T-cell (primary cell): ENCODE measurements around the gene TMC2. TPM values are rescaled to one million over a fixed set of nuclear protein-coding genes. Genes with fewer than 3 reads are reported as not detected.

ENCODE experiments used
- ATAC-seq, 4 experiments: fragments of 200-7000 bp in 3 of 4; fragments of 150-1000 bp in 1 of 4; cut with Tn5 transposase; replicated peaks in 1 of 4; 1 replicate in 3 of 4; 2 replicates in 1 of 4; pipeline ENCODE4 v1.10.0; 2021; ENCODE audit warnings: moderate library complexity in 3 of 4, mild to moderate bottlenecking in 2 of 4, moderate number of reproducible peaks in 1 of 4
- CTCF ChIA-PET, 2 donors: fragments of 300-600 bp; sonication (Branson Sonifier 250); formaldehyde crosslinking; loops; one replicate each; lab custom pipeline; 2022; ENCODE audit warnings: antibody characterized with exemption in 2 of 2; lab: Charles Lee
- POLR2A ChIA-PET, 2 donors: fragments of 300-600 bp; sonication (Branson Sonifier 250); formaldehyde crosslinking; loops; one replicate each; lab custom pipeline; 2022; ENCODE audit warnings: antibody characterized with exemption in 2 of 2; lab: Charles Lee
- DNase-seq, 35 experiments: peaks; one replicate each; pipeline versions ENCODE4 v3.0.0 to v3.0.0-alpha.2; 2013 to 2023
- H3K27ac ChIP-seq: one replicate; pipeline ENCODE4 v1.5.1; 2013; ENCODE audit warnings: low read length
- H3K27me3 ChIP-seq, 2 experiments: replicated peaks in 1 of 2; 1 replicate in 1 of 2; 2 replicates in 1 of 2; pipeline versions ENCODE4 v1.6.1 to v1.7.0; 2013; ENCODE audit warnings: low read length in 1 of 2, mixed read lengths in 1 of 2; ENCODE audit not compliant: control insufficient read depth in 2 of 2, insufficient read depth in 2 of 2; ENCODE audit errors: extremely low read depth in 1 of 2
- H3K36me3 ChIP-seq, 2 donors: 1 replicate in 1 of 2; 2 replicates in 1 of 2; pipeline versions ENCODE4 v1.6.1 to v1.7.0; 2013; ENCODE audit warnings: low read length in 1 of 2; ENCODE audit not compliant: control insufficient read depth in 2 of 2, insufficient read depth in 1 of 2; ENCODE audit errors: extremely low read depth in 1 of 2
- H3K4me1 ChIP-seq, 2 experiments: 1 replicate in 1 of 2; 2 replicates in 1 of 2; pipeline versions ENCODE4 v1.6.1 to v1.7.0; 2013; ENCODE audit warnings: low read length in 2 of 2, mixed read lengths in 1 of 2; ENCODE audit not compliant: insufficient read depth in 2 of 2, control insufficient read depth in 1 of 2; ENCODE audit errors: extremely low read depth in 1 of 2
- H3K4me3 ChIP-seq, 2 donors: 1 replicate in 1 of 2; 2 replicates in 1 of 2; pipeline versions ENCODE4 v1.5.1 to v1.7.0; 2013; ENCODE audit warnings: mild to moderate bottlenecking in 2 of 2, low read length in 1 of 2, moderate library complexity in 1 of 2; ENCODE audit not compliant: control insufficient read depth in 1 of 2; ENCODE audit errors: extremely low read depth in 1 of 2
- H3K9me3 ChIP-seq: 2 replicates; pipeline ENCODE4 v1.7.0; 2013
- H3K27ac Mint-ChIP-seq, 2 donors: one replicate each; pipeline ENCODE4 v1.8.0; 2020 to 2021; ENCODE audit warnings: mild to moderate bottlenecking in 2 of 2, mixed read lengths in 2 of 2
- H3K27me3 Mint-ChIP-seq, 2 donors: one replicate each; pipeline ENCODE4 v1.8.0; 2021 to 2022; ENCODE audit warnings: mixed read lengths in 2 of 2
- H3K36me3 Mint-ChIP-seq: one replicate; pipeline ENCODE4 v1.8.0; 2021; ENCODE audit warnings: mixed read lengths
- H3K4me1 Mint-ChIP-seq, 3 donors: one replicate each; pipeline ENCODE4 v1.8.0; 2020 to 2022; ENCODE audit warnings: mixed read lengths in 3 of 3, mild to moderate bottlenecking in 1 of 3
- H3K4me3 Mint-ChIP-seq, 3 donors: one replicate each; pipeline ENCODE4 v1.8.0; 2020 to 2022; ENCODE audit warnings: mild to moderate bottlenecking in 3 of 3, mixed read lengths in 3 of 3, moderate library complexity in 3 of 3
- H3K9me3 Mint-ChIP-seq, 3 donors: one replicate each; pipeline ENCODE4 v1.8.0; 2020 to 2022; ENCODE audit warnings: mixed read lengths in 3 of 3
- WGBS: methylation state at CpG from one replicate; pipeline ENCODE4 v1.1.5; 2013; ENCODE audit warnings: missing lambda C conversion rate; ENCODE audit not compliant: insufficient coverage; 5-methylcytosine and 5-hydroxymethylcytosine counted together
- total RNA-seq, 35 experiments: library from RNA in 6 of 35; stranded (reverse) in 6 of 35; fragments of 120-200 nt in 1 of 35; gene quantifications; one replicate each; pipeline versions ENCODE4 v1.2.1 to v1.2.4 and lab custom pipeline; 2013 to 2026

Gene TMC2
- total RNA-seq, 5 donors from 2014 or later (not counting 1 experiment from before 2014, with no cell fraction given): not detected

DNA sequence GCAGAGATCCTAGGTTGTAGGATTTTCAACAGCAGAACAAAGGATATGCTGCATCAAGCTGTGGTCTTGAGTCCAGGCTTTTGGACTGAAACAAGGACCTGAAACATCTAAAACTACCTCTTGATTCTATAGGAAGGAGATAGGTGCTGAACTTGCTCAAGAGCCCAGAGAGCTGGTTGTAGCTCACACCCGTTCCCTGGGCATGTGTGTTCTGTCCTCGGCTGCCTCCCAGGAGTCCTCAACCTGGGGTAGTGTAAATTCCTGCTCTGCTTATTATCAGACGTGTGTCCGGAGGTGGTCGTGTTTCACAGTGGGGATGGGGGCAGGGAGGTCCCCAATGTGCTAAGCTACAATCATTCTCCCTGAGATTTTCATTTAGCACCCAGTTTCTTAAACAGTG, 120.9 kb downstream of the TMC2 start:
- no peak overlapping the region for H3K27ac ChIP-seq
- ATAC-seq: no peak
- Mint-ChIP-seq H3K9me3 (no peaks in the 10 kb centered on the region), H3K4me1 (peaks cover 29 to 42% (median 38%) of the 10 kb centered on the region in 3 donors), H3K36me3 (peaks cover 75% of the 10 kb centered on the region), H3K4me3 (no peak overlapping the region), H3K27me3 (no peaks in the 10 kb centered on the region), H3K27ac (no peak overlapping the region)
- no peaks in the 10 kb centered on the region for H3K27me3 ChIP-seq
- no peaks in the 10 kb centered on the region for H3K9me3 ChIP-seq
- WGBS: no CpG with 5 or more reads among the region's 5 CpGs
- no peak for DNase-seq
- CTCF ChIA-PET: no interaction called here
- peaks cover 9 to 23% of the 10 kb centered on the region in 2 experiments for H3K4me1 ChIP-seq
- POLR2A ChIA-PET: no interaction called here
- no peak overlapping the region for H3K4me3 ChIP-seq
- H3K36me3 ChIP-seq: peaks cover 48 to 81% of the 10 kb centered on the region in 2 donors

DNA sequence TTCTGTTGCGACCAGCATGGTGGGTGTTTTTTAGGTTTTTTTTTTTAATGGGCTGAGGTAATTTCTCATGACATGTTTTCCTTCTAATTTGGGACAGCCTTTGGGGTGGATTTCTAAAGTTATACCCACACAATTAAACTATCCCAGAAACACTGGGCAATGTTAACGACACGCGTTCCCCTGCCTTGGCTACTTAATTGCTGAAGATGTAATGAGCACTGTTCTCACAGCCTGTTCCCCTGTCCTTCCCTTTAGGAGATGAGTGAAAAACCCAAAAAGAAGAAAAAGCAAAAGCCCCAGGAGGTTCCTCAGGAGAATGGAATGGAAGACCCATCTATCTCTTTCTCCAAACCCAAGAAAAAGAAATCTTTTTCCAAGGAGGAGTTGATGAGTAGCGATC, 121.3 kb downstream of the TMC2 start:
- H3K27ac Mint-ChIP-seq: no peak overlapping the region
- ATAC-seq (no peak), DNase-seq (no peak)
- no peaks in the 10 kb centered on the region for H3K9me3 Mint-ChIP-seq
- H3K36me3 Mint-ChIP-seq: peaks cover 77% of the 10 kb centered on the region
- Histone ChIP-seq H3K4me1 (peaks cover 9 to 23% of the 10 kb centered on the region in 2 experiments), H3K36me3 (peaks cover 48 to 83% of the 10 kb centered on the region in 2 donors), H3K9me3 (no peaks in the 10 kb centered on the region), H3K4me3 (no peak overlapping the region), H3K27ac (no peak overlapping the region), H3K27me3 (no peaks in the 10 kb centered on the region)
- peaks cover 31 to 44% (median 38%) of the 10 kb centered on the region in 3 donors for H3K4me1 Mint-ChIP-seq
- WGBS: no CpG with 5 or more reads among the region's 5 CpGs
- ChIA-PET CTCF (no interaction called here), POLR2A (no interaction called here)
- H3K4me3 Mint-ChIP-seq: no peak overlapping the region
- H3K27me3 Mint-ChIP-seq: no peaks in the 10 kb centered on the region

DNA sequence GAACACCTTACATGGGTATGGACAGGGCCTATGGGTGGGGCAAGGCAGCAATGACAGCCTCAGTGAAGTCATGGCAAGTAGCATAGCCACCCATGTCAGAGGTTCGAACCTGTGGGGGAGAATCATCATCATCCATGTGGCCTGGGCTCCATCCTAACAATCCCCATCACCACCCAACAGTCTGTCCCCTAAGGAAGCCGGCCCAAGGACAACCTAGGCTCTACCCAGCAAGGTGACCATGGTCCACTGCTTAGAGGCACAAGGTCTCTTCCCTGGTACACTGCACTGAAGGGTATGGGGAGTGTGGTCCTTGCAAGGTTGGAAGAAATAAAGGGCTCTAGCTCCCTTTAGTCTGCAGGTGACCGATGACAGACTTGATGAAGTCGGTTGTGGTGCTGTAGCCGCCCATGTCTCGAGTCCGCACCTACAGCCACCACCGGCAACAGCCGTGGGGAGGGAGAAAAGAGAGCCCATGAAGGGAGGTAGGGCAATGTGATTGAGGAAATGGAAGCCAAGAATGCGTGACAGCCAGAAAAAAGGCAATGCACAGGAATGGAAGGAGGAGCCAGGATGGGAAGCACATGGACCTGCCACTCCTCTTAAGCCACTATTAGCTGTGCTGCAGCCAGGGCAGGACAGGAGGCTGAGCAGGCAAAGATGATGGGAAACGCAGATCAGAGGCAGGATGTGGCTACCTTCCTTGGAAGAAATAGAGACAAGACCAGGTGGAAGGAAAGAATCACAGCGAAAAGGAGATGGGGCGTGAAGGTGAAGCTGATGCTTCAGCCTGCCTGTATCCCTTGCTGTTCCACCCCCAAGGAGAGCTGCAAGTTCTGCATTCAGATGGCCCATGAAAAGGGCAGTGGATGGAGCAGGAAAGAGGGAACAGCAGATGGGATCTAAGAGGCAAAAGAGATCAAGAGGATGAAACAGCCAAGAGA, 122.3 kb downstream of the TMC2 start:
- Histone ChIP-seq H3K4me1 (peaks cover 10 to 25% of the 10 kb centered on the region in 2 experiments), H3K27ac (no peak overlapping the region), H3K4me3 (no peak overlapping the region), H3K9me3 (no peaks in the 10 kb centered on the region), H3K27me3 (no peaks in the 10 kb centered on the region), H3K36me3 (peaks cover 48 to 88% of the 10 kb centered on the region in 2 donors)
- DNase-seq (no peak), ATAC-seq (peak in 2 of 4 experiments; percentile 21 to 31)
- Mint-ChIP-seq H3K4me3 (no peak overlapping the region), H3K27me3 (no peaks in the 10 kb centered on the region), H3K36me3 (peaks cover 77% of the 10 kb centered on the region), H3K9me3 (no peaks in the 10 kb centered on the region), H3K4me1 (peaks cover 36 to 41% (median 40%) of the 10 kb centered on the region in 3 donors), H3K27ac (peak overlapping the region; percentile 45 to 53)
- 76% methylated on average over 10 of the region's 13 CpGs for WGBS
- CTCF ChIA-PET: no interaction called here
- POLR2A ChIA-PET: no interaction called here

DNA sequence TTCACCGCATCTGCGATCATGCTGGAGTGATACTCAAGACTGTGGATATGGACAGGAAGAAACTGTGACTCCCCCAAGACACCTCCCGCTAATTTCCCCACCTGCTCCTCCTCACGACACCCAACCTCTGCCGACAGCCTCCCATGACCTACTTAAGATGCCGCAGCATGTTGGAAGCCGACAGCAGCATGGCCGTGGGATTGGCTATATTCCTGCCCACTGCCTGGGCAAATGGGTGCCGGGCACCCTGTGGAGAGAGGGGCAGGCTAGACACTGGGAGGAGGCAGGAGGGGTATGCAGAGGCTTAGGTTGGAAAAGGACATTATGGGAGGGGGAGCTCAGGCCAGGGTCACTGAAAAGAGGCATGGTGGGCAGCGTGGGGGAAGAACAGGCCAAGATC, 123.2 kb downstream of the TMC2 start:
- Histone ChIP-seq H3K27me3 (no peaks in the 10 kb centered on the region), H3K4me3 (no peak overlapping the region), H3K4me1 (peaks cover 5 to 21% of the 10 kb centered on the region in 2 experiments), H3K27ac (no peak overlapping the region), H3K36me3 (peaks cover 48 to 82% of the 10 kb centered on the region in 2 donors), H3K9me3 (no peaks in the 10 kb centered on the region)
- no peak overlapping the region for H3K27ac Mint-ChIP-seq
- 95% methylated on average over 8 of the region's 10 CpGs for WGBS
- H3K27me3 Mint-ChIP-seq: no peaks in the 10 kb centered on the region
- H3K4me1 Mint-ChIP-seq: peaks cover 32 to 40% (median 40%) of the 10 kb centered on the region in 3 donors
- peaks cover 74% of the 10 kb centered on the region for H3K36me3 Mint-ChIP-seq
- CTCF ChIA-PET: no interaction called here
- no peak overlapping the region for H3K4me3 Mint-ChIP-seq
- no peak for DNase-seq
- ATAC-seq: no peak
- H3K9me3 Mint-ChIP-seq: no peaks in the 10 kb centered on the region
- POLR2A ChIA-PET: no interaction called here

DNA sequence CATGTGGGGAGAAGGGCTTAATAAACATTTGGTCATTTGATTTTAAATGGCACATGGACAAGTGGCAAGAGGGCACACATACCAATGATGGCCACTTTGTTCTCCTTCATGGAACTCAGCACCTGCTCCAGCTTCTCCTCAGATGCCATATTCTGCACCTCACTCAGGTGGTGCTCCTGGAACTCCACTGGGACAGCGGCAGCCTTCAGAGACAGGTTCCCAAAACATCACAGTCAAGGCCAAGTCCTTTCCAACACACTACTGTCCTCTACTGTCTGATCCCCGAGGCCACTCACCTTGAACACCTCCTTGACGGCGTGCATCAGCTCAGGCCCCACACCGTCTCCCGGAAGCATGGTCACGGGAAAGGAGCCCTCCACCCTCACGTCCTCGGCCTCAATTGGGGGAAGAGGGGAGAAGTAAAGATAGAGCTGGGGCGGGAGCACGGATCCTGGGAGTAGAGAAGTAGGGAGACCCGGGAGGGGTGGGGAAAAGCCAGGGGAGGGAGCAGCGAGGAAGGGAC, 127.1 kb downstream of the TMC2 start:
- peak overlapping the region; percentile 97 for H3K27ac ChIP-seq
- Mint-ChIP-seq H3K4me3 (peak overlapping the region; percentile 86 to 93 (median 91)), H3K27me3 (peaks cover 0 to 3% of the 10 kb centered on the region in 2 donors), H3K27ac (peak overlapping the region; percentile 83 to 86), H3K9me3 (no peaks in the 10 kb centered on the region), H3K36me3 (peaks cover 39% of the 10 kb centered on the region), H3K4me1 (peaks cover 22 to 28% (median 23%) of the 10 kb centered on the region in 3 donors)
- no peaks in the 10 kb centered on the region for H3K27me3 ChIP-seq
- no peaks in the 10 kb centered on the region for H3K9me3 ChIP-seq
- CTCF ChIA-PET: interaction anchor here (0.6 to 1.3 kb wide), 2 partner anchors 11 kb away, joined by 3 to 12 read pairs; partner anchors contain the start of gene NOP56 (in 1 of the 2)
- no peak for ATAC-seq
- POLR2A ChIA-PET: interaction anchor here in 1 of 2 donors (0.9 to 3.2 kb wide), 3 partner anchors 10 to 12 kb away, joined by 4 to 20 read pairs (median 4); partner anchors contain the start of gene NOP56
- WGBS: 8% methylated on average over 4 of the region's 13 CpGs
- peaks cover 7 to 18% of the 10 kb centered on the region in 2 experiments for H3K4me1 ChIP-seq
- no peak for DNase-seq
- peak overlapping the region; percentile 84 to 85 for H3K4me3 ChIP-seq
- H3K36me3 ChIP-seq: peaks cover 22 to 43% of the 10 kb centered on the region in 2 donors
